NCI-H82 (cell line): Measurements from ENCODE around the gene PCDHA13.
"Not testable (repeated sequence)": the region's sequence is repeated elsewhere in the genome, so short reads cannot be mapped to it uniquely, and the experiment has no call there.

Experiments
- DNase-seq: peaks from one replicate; lab custom pipeline; 2025; lab: John Stamatoyannopoulos, UW

PCDHA13 gene

GRCh38 chr5:140868721-140869554 lies 13.0 kb upstream of the PCDHA13 start, which contains the start of gene PCDHA11:
PCDHA11 (plus strand) TSS chr5:140868957; CDS start chr5:140869104, 147 bp downstream.
- DNase-seq = peak; percentile 78

GRCh38 chr5:140869555-140869886 lies 12.4 kb upstream of the PCDHA13 start:
- DNase-seq = no peak

- DNase-seq = no peak
Observed at GRCh38 chr5:140870221-140871201, 11.4 kb upstream of the PCDHA13 start.

GRCh38 chr5:140875085-140876065 lies 6.5 kb upstream of the PCDHA13 start, which contains the start of gene PCDHA12:
PCDHA12 (plus strand) TSS chr5:140875308; CDS start chr5:140875473, 165 bp downstream.
- DNase-seq = peak; percentile 0

- DNase-seq = not testable (repeated sequence)
Observed at GRCh38 chr5:140876541-140877261, 5.2 kb upstream of the PCDHA13 start.

DNA sequence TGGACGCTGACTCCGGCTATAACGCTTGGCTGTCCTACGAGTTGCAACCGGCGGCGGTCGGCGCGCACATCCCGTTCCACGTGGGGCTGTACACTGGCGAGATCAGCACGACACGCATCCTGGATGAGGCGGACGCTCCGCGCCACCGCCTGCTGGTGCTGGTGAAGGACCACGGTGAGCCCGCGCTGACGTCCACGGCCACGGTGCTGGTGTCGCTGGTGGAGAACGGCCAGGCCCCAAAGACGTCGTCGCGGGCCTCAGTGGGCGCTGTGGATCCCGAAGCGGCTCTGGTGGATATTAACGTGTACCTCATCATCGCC lies 4.7 kb upstream of the PCDHA13 start:
- no peak for DNase-seq

- peak; percentile 3 for DNase-seq
Observed at GRCh38 chr5:140882591-140882899, 621 bp downstream of the PCDHA13 start.

DNA sequence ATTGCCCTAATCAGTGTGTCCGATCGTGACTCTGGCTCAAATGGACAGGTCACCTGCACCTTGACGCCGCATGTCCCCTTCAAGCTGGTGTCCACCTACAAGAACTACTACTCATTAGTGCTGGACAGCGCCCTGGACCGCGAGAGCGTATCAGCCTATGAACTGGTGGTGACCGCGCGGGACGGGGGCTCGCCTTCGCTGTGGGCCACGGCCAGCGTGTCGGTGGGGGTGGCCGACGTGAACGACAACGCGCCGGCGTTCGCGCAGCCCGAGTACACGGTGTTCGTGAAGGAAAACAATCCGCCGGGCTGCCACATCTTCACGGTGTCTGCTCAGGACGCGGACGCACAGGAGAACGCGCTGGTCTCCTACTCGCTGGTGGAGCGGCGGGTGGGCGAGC lies 1.4 kb downstream of the PCDHA13 start:
- no peak for DNase-seq

DNA sequence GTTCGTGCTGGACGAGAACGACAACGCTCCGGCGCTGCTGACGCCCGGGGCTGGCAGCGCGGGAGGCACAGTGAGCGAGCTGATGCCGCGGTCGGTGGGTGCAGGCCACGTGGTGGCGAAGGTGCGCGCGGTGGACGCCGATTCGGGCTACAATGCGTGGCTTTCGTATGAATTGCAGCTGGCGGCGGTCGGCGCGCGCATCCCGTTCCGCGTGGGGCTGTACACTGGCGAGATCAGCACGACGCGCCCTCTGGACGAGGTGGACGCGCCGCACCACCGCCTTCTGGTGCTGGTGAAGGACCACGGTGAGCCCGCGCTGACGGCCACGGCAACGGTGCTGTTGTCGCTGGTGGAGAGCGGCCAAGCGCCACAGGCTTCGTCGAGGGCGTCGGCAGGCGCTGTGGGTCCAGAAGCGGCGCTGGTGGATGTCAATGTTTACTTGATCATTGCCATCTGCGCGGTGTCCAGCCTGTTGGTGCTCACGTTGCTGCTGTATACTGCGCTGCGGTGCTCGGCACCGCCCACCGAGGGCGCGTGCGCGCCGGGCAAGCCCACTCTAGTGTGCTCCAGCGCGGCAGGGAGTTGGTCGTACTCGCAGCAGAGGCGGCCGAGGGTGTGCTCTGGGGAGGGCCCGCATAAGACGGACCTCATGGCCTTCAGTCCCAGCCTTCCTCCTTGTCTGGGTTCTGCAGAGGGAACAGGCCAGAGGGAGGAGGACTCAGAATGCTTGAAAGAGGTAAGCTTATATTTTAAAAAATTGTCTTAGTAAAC lies 2.2 kb downstream of the PCDHA13 start:
- DNase-seq = no peak

- no peak for DNase-seq
Observed at GRCh38 chr5:140916325-140916724, 34.4 kb downstream of the PCDHA13 start.

DNA sequence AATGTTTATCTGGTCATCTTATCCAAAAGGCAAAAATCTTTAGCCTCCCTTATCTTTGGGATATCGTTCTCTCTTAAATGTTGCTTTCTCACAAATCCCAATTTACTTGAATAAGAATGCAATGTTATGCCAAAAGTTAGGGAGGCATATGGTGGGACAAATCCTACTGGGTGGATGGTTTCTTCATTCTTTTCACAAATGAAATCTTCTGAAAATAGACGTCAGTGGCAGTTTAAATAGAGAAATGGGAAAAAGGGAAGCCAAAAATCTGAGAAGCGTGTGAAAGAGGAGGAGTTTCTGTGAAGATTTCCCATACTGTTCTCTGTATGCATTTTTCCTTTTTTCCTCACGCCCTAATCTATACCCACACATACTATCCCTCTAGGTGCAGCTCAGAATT lies 41.7 kb downstream of the PCDHA13 start:
- DNase-seq = no peak

- DNase-seq = peak; percentile 75
Observed at GRCh38 chr5:140925806-140926442, 44.0 kb downstream of the PCDHA13 start, which contains the start of gene PCDHAC1. PCDHAC1 (plus strand) TSS chr5:140926299; CDS start chr5:140926893, 594 bp downstream.

DNA sequence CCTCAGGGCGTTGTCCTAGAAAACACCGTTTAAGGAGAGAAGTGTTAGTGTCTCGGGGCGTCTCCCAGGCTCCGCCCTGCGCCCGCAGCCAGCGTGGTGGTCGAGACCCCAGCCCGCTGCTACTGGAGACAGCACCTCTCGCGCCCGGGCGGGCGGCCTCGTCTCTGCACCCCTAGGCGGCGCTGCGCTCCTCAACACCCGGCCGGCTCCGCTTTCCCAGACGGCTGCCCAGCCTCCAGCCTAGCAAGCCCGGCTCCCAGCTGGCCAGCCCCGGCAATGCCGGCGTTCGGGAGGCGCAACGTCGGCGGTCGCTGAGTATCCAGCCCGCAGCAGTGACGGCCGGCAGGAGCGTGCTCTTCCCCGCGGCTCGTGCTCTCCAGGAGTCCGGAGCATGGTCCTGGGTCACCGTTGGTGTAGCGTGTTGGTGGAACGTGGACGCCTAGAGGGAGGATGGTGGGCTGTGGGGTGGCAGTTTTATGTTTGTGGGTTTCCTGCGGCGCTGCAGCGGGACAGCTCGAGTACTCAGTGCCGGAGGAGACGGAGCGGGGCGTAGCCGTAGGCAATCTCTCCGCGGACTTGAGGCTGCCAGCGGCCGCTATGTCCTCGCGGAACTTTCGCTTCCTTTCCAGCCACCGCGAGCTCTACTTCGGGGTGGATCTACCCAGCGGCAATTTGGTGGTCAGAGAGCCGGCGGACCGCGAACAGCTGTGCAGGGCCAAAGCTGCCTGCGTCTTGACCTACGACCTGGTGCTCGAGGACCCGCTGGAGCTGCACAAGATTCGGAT lies 44.7 kb downstream of the PCDHA13 start:
- DNase-seq = peak; percentile 92

GRCh38 chr5:140927228-140927573 lies 45.3 kb downstream of the PCDHA13 start:
- DNase-seq = peak; percentile 11
